Activated CD8-positive, alpha-beta memory T cell treated with anti-CD3 and anti-CD28 coated beads, Interleukin-2, amount 50 U/mL, for 24 hours (primary cell): Measurements from ENCODE around the gene UBE2R2.

Experiments
- DNase-seq: peaks from one replicate; pipeline ENCODE4 v3.0.0-alpha.2; 2020; ENCODE audit errors: extremely low read depth

The UBE2R2 gene

GRCh38 chr9:33884856-33885701 lies 68.1 kb downstream of the UBE2R2 start:
- DNase-seq = no peak

GRCh38 chr9:33885948-33886347 lies 69.0 kb downstream of the UBE2R2 start:
- no peak for DNase-seq

GRCh38 chr9:33893861-33894260 lies 76.9 kb downstream of the UBE2R2 start:
- DNase-seq = no peak

- DNase-seq = no peak
These were observed 77.4 kb downstream of the UBE2R2 start for GRCh38 chr9:33894316-33894715.

GRCh38 chr9:33903157-33903780 lies 86.3 kb downstream of the UBE2R2 start:
- DNase-seq = no peak

- no peak for DNase-seq
These were observed 88.2 kb downstream of the UBE2R2 start for GRCh38 chr9:33905137-33905536.

GRCh38 chr9:33906769-33907168 lies 89.8 kb downstream of the UBE2R2 start:
- no peak for DNase-seq

- no peak for DNase-seq
These were observed 90.4 kb downstream of the UBE2R2 start for GRCh38 chr9:33907347-33907746.

GRCh38 chr9:33908114-33908513 lies 91.2 kb downstream of the UBE2R2 start:
- no peak for DNase-seq

GRCh38 chr9:33908749-33909148 lies 91.8 kb downstream of the UBE2R2 start:
- DNase-seq = no peak

- no peak for DNase-seq
These were observed 96.6 kb downstream of the UBE2R2 start for GRCh38 chr9:33913541-33913940.

GRCh38 chr9:33914887-33915628 lies 98.1 kb downstream of the UBE2R2 start:
- DNase-seq = no peak

GRCh38 chr9:33917036-33917435 lies 100.1 kb downstream of the UBE2R2 start:
- no peak for DNase-seq

GRCh38 chr9:33919276-33919897 lies 102.4 kb downstream of the UBE2R2 start:
- DNase-seq = no peak

- DNase-seq = no peak
These were observed 105.3 kb downstream of the UBE2R2 start for GRCh38 chr9:33921967-33922895.

- no peak for DNase-seq
These were observed 106.1 kb downstream of the UBE2R2 start for GRCh38 chr9:33923079-33923478.

GRCh38 chr9:33923998-33924701 lies 107.2 kb downstream of the UBE2R2 start:
- DNase-seq = no peak

- DNase-seq = no peak
These were observed 108.2 kb downstream of the UBE2R2 start for GRCh38 chr9:33924978-33925797.

GRCh38 chr9:33926746-33927485 lies 110.0 kb downstream of the UBE2R2 start:
- no peak for DNase-seq
